CD4-positive, alpha-beta T cell treated with Interleukin-15 for 4 hours (primary cell): ENCODE data around the gene ASPSCR1.
"Not testable (repeated sequence)": the region's sequence is repeated elsewhere in the genome, so short reads cannot be mapped to it uniquely, and the experiment has no call there.

ENCODE experiments used
- DNase-seq: peaks from one replicate; pipeline ENCODE4 v3.0.0-alpha.2; 2020; ENCODE audit warnings: low spot score

ASPSCR1 gene

DNA sequence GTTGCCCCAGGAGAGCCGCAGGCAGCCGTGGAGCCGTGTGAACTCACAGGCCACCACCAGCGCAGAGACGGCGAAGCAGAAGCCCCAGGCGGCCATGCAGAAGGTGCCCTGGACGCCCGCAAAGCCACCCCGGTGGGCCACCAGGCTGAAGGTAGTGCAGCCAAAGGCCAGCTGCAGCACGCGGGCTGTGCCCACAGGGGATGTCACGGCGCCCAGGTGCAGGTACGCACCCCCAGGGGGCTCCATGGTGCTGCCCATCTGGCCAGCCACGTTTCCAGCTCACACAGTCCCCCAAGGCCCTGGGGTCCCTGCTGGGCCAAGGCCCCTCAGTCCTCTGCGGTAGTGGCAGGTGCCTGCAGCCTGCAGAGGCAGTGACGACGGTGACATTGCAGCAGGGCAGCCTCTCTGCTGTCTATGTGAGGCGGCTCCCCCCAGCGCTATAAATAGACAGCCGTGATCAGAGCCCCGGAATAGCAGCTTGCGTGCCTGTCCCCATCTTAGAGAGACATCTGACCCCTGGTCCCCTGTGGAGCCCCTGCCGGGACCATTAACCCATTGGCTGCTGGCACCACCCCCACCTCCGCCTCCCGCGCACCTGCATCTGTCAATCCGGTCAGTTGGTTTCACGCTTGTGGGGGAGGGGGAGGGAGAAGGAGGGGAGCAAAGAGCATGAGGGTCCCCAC lies 35.8 kb upstream of the ASPSCR1 start:
- DNase-seq: no peak

DNA sequence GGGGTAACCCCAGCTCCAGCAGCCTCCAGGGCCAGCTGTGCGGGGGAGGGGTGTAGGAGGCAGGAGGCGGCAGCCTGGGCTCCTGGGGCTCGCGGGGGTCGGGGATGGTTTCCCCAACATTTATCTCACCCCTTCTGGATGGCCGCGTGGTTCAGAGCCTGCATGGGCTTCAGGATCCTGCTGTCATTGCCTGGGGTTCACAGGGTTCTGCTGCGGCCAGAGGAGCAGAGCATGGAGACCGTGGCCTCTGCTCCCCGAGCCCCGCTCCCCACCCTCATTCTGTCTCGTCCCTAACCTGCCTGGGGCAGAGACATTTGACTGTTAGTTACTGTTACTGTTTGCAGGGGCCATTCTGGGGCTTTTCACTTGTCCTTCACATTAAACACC lies 35.3 kb upstream of the ASPSCR1 start:
- no peak for DNase-seq

DNA sequence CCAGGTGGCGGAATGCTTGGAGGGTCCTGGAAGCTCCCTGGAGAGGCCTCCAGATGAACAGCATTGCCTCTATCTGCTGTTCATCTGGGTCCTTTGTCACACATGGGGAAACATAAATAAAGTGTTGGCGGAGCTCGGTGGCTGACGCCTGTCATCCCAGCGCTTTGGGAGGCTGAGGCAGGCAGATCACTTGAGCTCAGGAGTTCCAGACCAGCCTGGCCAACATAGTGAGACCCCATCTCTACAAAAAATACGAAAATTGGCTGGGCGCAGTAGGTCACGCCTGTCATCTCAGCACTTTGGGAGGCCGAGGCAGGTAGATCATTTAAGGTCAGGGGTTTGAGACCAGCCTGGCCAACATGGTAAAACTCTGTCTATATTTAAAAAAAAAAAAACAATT lies 32.6 kb upstream of the ASPSCR1 start:
- DNase-seq: no peak

DNA sequence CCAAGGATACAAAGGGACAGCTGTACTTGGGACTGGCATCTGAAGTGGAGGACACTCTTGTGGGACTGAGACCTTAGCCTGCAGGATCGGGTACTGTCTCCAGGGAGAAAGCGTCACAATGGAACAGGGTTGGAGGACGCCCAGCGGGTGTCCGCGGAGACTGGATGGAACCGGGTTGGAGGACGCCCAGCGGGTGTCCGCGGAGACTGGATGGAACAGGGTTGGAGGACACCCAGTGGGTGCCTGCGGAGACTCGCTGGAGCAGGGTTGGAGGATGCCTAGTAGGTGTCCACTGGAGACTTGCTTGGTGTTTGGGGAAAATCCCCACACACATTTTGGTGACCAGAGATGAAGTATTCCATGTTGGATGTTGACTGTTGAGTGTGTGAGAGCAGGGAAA lies 30.2 kb upstream of the ASPSCR1 start, which contains the start of gene MYADML2:
TSS of gene MYADML2 (minus strand) at position 45 of the 400 bp plus-strand sequence. CDS start 5,492 bp downstream, outside the sequence.
- DNase-seq: no peak

DNA sequence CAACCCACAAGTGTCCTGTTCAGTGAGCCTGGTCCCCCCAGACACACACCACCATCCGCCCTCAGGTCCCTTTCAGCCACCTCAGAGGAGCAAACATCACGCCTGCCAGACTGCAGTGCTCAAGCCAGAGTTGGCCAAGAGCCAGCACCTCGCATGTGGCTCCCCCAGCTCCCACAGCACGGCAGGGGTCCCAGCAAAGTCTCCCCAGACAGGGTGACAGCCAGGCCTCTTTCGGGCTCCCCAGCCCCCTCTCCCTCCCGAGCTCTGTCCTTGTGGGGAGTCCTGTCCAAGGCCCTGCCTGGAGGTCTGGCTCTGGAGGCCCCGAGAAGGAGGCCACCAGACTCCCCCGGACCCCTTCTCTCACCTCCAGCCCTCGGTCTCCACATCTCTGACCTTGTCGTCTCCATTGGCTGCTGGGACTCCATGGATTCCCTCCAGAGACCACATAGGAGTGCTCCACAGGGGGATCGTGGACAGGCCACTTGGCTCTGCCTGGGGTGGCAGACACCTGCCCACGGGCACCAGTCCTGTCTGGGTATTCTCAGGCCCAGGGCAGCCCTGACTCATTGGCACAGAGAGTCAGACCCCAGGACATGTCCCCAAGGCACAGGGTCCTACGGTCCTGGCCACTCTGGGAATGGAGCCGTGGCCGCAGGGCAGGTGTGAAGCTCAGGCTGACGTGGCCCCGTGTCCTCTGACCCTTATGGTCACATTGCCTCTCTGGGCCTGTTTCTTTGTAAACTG lies 28.6 kb upstream of the ASPSCR1 start:
- no peak for DNase-seq

DNA sequence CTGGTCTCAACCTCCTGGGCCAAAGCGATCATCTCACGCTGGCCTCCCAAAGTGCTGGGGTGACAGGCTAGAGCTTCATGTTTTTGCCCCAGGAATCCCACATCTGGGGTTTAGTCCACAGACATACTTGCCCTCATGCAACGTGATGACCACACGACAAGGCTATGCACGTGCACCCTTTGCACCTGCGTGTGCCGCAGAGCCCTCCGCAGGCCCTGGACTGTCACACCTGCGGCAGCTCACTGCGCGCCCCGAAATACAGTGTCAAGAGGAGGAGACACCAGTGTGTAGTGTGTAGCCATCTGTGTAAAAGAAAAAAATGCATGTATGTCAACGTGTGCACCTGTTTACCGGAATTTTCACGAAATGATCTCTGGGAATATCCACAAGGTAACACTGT lies 26.9 kb upstream of the ASPSCR1 start:
- no peak for DNase-seq

DNA sequence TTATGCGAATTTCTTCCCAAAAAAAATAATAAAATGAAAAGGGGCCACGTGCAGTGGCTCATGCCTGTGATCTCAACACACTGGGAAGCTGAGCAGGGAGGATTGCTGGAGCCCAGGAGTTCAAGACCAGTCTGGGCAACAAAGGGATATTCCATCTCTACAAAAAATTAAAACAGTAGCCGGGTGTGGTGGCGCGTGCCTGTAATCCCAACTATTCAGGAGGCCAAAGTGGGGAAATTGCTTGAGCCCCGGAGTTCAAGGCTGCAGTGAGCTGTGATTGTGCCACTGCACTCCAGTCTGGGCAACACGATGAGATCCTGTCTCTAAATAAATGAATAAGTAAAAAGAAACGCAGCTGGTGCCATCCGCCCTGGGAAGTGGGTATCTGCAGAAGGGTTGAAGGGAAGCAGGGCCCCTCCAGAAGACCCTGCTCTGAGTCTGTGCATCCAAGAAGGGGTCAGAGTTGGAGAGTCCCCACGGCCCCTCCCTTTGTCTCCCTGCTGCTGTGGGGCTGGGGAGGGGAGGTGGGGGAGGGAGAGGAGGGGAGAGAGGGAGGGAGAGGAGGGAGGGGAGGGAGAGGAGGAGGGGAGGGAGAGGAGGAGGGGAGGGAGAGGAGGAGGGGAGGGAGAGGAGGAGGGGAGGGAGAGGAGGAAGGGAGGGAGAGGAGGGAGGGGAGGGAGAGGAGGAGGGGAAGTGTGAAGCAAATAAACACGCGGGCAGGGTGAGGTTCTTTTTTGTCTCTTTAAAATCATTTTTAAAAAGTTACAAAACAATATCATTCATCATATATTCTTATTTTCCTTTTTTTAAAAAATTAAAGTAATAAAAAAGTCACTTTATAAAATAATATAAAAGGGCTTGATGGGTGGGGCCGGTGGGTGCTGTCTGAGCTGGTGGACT lies 25.4 kb upstream of the ASPSCR1 start:
- DNase-seq: no peak

DNA sequence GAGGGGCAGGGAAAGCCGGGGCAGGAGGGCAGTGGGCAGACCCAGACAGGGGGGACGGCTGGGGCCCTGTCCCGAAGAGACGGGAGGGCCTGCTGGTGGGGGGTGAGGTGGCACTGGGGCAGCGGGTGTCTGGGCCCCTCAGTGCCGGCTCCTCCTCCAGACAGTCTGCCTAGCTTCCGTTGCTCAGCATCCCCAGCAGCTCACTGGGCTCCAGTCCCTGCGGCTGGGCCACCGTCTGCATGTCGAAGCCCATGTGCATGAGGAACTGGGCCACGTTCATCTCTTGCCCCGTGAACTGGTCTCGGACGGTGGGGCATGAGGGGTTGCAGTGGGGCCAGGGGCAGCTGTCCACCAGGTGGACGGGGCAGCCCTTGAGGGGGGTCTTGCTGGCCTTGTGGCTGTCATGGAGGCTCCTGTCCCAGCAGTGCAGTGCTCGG lies 24.6 kb upstream of the ASPSCR1 start:
- DNase-seq: no peak

DNA sequence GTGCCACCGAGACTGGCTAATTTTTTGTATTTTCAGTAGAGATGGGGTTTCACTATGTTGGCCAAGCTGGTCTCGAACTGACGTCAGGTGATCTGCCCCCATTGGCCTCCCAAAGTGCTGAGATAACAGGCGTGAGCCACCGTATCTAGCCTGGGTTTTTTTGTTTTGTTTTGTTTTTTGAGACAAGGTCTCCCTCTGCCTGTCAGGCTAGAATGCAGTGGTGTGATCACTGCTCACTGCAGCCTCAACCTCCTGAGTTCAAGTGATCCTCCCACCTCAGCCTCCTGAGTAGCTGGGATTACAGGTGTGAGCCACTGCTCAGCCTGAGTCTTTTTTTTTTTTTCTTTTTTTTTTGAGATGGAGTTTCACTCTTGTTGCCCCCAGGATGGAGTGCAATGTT lies 24.0 kb upstream of the ASPSCR1 start:
- not testable (repeated sequence) for DNase-seq

DNA sequence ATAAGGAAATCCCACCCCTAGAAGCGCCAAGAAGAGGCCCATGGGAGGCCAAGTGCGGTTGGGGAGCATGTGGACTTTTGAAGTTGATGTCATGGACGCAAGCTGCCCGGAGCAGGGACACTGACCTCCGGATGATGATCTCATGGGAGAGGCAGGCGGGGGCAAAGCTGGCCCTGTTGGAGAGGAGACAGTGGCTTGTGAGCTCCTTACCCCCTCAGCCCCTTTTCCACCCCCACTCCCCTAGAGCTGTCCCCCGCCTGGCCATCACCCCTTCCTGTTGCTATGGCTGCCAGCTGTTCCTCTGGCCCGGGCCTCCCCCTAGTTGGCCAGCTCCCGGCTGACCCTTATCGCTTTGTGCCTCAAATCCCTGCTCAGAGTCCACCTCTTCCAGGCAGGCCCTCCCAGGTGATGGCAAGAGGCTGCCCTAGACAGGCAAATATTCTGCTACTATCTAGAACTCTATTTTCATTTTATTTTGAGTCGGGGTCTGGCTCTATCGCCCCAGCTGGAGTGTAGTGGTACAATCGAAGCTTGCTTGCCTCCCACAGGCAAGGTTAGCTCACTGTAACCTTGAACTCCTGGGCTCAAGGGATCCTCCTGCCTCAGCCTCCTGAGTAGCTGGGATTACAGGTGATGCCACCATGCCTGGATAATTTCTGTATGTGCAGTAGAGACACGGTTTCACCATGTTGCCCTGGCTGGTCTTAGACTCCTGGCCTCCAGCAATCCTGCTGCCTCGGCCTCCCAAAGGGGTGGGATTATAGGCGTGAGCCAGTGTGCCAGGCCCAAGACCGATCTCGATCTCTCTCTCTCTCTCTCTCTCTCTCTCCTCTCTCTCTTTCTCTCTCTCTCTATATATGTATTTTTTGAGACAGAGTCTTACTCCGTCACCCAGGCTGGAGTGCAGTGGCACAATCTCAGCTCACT lies 23.0 kb upstream of the ASPSCR1 start:
- DNase-seq: no peak

DNA sequence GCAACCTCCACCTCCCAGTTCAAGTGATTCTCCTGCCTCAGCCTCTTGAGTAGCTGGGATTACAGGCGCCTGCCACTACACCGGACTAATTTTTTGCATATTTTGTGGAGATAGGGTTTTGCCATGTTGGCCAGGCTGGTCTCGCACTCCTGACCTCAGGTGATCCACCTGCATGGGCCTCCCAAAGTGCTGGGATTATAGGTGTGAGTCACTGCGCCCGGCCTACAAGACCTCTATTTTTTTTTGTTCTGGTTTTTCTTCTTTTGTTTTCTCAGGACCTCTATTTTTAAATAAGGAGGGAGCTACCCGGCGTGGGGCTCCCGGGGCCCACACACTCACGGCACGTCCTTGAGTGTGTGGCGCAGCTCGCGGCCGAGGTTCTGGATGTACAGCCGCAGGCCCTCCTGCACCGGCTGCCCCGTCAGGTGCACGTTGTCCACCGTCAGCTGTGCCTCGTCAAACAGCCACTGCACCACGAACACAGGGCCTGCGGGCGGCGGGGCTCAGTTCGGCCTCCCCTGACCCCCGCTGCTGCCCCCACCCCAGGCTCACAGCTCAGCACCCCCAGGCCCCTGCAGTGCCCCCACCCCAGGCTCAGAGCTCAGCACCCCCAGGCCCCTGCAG lies 22.3 kb upstream of the ASPSCR1 start:
- no peak for DNase-seq

DNA sequence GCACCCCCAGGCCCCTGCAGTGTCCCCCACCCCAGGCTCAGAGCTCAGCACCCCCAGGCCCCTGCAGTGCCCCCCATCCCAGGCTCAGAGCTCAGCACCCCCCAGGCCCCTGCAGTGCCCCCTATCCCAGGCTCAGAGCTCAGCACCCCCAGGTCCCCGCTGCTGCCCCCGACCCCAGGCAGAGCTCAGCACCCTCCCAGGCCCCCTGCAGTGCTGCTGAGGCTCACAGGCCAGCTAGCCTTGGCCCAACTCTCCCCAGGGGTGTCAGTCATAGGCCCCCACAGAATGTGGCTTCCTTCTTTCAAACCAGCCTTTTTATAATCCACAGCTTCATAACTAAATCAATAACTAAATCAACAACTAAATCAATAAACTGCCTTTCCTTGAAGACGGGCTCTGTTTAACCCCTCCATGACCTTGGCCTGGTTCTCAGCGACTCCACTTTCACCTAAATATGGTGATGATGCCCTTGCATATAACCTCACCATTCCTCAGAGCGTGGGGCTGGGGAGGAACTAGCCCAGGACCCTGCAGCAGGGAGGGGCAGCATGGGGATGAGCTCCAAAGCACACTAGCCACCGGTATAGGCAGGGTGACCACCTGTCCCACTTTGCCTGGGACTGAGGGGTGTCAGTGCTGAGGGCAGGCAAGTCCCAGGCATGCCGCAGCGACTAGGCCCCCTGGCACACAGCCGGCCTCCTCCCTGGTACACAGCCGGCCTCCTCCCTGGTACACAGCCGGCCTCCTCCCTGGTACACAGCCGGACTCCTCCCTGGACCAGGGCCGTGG lies 21.5 kb upstream of the ASPSCR1 start:
- DNase-seq: no peak

DNA sequence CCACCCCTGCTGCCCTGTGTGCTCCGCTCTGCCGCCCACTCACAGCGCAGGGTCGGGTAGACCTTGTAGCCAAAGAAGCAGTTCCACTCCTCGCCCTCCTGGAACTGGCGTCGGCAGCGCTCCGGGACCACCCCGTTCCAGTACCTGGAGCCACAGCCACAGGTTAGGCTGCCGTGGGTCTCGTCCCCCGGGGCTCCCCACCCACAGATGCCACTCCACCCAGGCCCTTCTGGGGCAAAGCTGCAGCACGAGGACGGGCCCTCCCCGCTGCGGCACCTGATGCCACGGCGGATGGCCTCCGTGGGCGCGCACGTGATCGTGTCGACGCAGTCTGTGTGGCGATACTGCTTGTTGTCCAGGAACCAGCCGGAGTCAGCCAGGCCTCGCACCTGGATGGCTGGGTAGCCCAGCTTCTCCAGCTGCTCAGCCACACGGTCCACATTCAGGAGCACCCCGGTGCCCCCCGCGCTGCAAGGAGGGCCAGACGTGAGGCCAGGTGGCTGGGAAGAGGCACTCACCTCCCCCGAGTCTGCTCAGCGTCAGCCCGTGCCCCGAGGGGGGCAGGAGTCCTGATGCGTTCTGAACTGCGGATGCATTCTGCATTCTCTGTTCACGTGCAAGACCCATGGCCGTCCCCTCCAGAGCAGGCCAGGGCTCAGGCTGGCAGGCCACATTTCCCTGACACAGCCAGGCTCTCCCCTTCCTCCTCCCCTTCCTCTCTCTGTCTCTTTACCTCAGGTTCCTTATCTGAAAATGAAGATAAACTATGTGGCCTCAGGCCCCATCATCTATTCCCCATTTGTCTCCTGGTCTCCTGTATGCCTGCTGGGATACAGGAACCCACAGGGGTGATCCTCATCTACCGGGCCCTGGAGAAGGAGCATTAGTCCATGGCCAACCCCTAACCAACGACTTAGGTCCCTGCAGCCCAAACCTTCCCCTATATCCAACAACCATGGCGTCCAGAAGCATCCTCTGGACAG lies 20.5 kb upstream of the ASPSCR1 start:
- no peak for DNase-seq

DNA sequence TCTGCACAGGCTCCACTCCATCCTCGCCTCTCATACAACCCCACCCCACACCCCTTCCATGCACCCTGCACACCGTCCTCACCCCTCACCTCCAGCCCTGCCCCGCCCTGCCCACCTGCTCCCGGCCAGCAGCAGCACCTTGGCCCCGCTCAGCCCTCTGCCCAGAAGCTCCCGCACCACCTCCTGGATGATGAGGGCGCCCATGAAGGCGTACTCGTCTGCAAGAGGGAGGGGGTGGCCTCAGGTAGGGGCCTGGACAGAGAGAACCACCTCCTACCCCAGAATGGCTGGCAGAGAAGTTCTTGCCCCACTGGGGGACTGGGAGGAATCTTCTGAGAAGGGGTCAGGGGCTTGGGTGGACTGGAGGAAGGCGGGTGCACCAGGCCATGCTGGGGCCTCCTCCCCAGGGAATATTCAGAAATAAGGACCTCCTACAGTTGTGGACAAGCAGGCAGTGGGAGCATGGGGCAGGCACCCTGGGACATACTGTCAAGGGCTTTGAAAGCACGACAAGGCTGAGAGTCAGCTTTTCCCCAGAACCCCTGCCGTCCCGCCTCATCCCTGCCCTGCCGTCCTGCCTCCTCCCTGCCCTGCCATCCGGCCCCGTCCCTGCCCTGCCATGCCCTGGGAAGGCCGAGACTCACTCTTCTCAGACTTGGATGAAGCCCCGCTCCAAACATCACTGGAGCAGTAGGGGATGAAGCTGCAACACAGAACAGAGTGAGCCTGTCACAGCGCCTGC lies 19.6 kb upstream of the ASPSCR1 start:
- no peak for DNase-seq

DNA sequence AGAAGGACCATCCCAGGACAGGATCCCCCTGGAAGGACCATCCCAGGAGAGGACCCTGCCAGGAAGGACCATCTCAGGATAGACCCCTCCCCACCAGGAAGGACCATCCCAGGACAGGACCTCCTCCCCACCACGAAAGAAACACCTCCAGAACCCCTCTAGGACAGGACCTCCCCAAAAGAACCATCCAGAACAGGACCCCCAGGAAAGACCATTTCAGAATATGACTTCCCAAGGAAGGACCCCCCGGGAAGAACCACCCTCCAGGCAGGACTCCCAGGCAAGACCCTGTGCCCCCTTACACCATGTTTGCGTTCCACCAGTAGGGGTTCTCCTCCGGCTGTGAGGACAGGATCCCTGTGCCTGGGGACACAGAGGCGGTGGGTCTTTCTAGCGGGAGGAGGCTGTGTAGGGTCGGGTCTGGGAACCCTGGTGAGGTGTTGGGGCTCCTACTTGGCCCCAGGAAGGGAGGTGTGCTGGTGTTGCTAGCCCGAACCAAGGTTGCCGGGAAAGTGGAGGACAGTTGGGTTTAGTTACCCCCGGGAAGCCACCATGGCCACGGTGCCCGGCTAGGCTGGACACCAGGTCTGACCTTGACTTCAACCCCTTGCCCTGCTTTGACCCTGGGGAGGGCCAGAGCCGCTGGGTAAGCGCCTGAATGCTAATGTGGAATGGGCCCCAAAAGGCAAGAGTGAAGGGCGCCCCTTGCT lies 18.6 kb upstream of the ASPSCR1 start:
- DNase-seq: no peak

DNA sequence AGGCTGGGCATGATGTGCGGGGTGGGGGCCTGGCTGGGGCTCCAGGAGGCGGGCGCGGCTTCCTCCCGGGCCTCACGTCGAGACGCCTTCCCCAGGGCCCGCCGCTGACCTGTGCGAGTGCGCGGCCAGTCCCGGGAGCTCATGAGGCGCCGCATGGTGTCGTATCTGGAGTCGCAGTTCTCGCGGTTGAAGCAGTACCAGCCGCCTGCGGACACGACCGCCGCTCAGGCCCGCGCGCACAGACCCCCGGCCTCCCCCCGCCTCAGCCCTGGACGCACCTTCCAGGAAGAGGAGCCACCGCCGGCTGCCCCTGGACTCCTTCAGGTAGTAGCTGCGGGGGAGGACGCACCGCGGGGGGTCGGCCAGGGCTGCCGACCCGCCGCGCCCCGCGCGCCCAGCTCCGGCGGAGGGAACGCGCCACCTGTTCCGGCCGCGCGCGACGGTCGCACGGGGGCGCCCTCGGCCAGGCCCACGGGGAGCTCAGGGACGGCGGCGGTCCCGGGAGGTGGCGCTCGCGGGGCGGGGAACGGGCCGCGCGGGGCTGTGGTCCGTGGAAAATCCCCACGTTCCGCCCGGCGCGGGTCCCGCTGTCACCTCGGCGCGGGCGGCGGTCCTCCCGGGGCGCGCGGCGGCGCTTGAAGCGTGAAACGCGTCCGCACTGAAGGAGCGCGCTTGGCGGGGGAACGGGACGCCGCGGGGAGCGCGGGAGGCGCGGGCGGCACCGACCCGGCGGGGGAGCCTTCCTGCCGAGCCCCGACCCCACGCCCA lies 17.9 kb upstream of the ASPSCR1 start:
- peak; percentile 79 for DNase-seq
